ENCODE data around the gene LPP. TPM values are rescaled to one million over a fixed set of nuclear protein-coding genes. Genes with fewer than 3 reads are reported as not detected.

LPP gene
- total and polyA plus RNA-seq, 2 of the 13 experiments (the other 11 are each of a cell fraction or from before 2014, with no cell fraction given), result 19.2 to 29.9 TPM

DNA sequence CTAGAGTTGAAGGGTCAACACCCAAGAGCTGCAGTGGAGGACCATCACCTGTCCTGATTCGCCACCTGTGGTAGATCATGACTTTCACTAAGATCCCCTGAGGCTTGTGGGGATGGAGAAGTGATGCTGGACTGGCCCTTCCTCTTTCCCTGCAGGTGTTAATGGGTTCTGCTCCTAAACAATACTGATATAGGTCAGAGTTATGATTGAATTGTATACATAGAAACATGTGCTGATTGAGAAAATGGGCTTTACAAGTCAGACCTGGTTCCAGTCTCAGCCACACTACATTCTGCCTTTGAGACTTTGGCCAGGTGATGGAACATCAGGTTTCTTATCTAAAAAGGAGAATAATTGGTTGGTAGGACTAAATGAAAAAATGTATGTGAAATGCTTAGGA is 598.9 kb downstream of the LPP start:
- BruUV-seq (replicated peaks), result no TSS peak
- DNase-seq (ENCODE audit: low spot score) (no peak), FAIRE-seq (no peak), ATAC-seq (no peak)
- H3K36me3 ChIP-seq (replicated peaks in 1 of 2; ENCODE audit: control insufficient read depth in 1 of 2, insufficient read depth in 2 of 2, low read length in 2 of 2), result no peaks in the 10 kb centered on the region; a peak in 2 of 5 replicates
- peaks cover 5% of the 10 kb centered on the region; the same call in 1 of the 2 replicates for H3K9me3 ChIP-seq (ENCODE audit: low read length)
- H3K27ac ChIP-seq (ENCODE audit: extremely low read length, insufficient read depth, low read length), result no peak overlapping the region
- H3K27me3 ChIP-seq (ENCODE audit: control insufficient read depth in 1 of 2, insufficient read depth in 2 of 2, low read length in 2 of 2), result no peaks in the 10 kb centered on the region
- no peak overlapping the region for H3K4me2 ChIP-seq (ENCODE audit: low read depth, low read length)
- no peak overlapping the region for H3K4me3 ChIP-seq (replicated peaks in 1 of 3; ENCODE audit: insufficient read depth in 1 of 3, low read depth in 2 of 3, low read length in 3 of 3)
- intact Hi-C loops (cut with micrococcal nuclease; ENCODE audit: unreplicated experiment) (no loop called here), in situ Hi-C loops (cut with HindIII; ENCODE audit: extremely low pct_ligation_motif_present, low pct_unique_long_range_greater_than_20kb) (no loop called here)
- no peak overlapping the region for H3K9ac ChIP-seq (ENCODE audit: insufficient read depth, low read depth, low read length)
- POLR2A ChIA-PET, result no interaction called here
- H3K4me1 ChIP-seq (ENCODE audit: insufficient read depth, low read length), result peaks cover 26% of the 10 kb centered on the region
- H4K20me1 ChIP-seq (ENCODE audit: insufficient read depth, low read length), result no peaks in the 10 kb centered on the region
- CTCF ChIA-PET (ENCODE audit: low intra/inter-chr PET ratio, low total read pairs), result no interaction called here
- TF ChIP-seq, protein P1, sequence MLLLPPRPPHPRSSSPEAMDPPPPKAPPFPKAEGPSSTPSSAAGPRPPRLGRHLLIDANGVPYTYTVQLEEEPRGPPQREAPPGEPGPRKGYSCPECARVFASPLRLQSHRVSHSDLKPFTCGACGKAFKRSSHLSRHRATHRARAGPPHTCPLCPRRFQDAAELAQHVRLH (CRISPR knock-in tag; IDR thresholded peaks at IDR 0.05; ENCODE audit: borderline replicate concordance, low read depth), result no peak
- no peak for TF ChIP-seq SMAD9 (CRISPR knock-in tag; IDR thresholded peaks at IDR 0.05)
- TF ChIP-seq, protein P2, sequence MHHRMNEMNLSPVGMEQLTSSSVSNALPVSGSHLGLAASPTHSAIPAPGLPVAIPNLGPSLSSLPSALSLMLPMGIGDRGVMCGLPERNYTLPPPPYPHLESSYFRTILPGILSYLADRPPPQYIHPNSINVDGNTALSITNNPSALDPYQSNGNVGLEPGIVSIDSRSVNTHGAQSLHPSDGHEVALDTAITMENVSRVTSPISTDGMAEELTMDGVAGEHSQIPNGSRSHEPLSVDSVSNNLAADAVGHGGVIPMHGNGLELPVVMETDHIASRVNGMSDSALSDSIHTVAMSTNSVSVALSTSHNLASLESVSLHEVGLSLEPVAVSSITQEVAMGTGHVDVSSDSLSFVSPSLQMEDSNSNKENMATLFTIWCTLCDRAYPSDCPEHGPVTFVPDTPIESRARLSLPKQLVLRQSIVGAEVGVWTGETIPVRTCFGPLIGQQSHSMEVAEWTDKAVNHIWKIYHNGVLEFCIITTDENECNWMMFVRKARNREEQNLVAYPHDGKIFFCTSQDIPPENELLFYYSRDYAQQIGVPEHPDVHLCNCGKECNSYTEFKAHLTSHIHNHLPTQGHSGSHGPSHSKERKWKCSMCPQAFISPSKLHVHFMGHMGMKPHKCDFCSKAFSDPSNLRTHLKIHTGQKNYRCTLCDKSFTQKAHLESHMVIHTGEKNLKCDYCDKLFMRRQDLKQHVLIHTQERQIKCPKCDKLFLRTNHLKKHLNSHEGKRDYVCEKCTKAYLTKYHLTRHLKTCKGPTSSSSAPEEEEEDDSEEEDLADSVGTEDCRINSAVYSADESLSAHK (CRISPR knock-in tag; IDR thresholded peaks at IDR 0.05; ENCODE audit: borderline replicate concordance), result no peak
- TF ChIP-seq U2AF2 (IDR thresholded peaks at IDR 0.05; ENCODE audit: low read depth, low read length), result no peak
- no peak for TF ChIP-seq ZNF281 (CRISPR knock-in tag; IDR thresholded peaks at IDR 0.05; ENCODE audit: borderline replicate concordance)
- TF ChIP-seq MXD4 (CRISPR knock-in tag; IDR thresholded peaks at IDR 0.05), result no peak
- no peak for TF ChIP-seq THYN1 (CRISPR knock-in tag; IDR thresholded peaks at IDR 0.05; ENCODE audit: borderline replicate concordance, low read depth)
- TF ChIP-seq NFE2L1 (CRISPR knock-in tag; IDR thresholded peaks at IDR 0.05; ENCODE audit: borderline replicate concordance), result no peak
- TF ChIP-seq, protein P3, sequence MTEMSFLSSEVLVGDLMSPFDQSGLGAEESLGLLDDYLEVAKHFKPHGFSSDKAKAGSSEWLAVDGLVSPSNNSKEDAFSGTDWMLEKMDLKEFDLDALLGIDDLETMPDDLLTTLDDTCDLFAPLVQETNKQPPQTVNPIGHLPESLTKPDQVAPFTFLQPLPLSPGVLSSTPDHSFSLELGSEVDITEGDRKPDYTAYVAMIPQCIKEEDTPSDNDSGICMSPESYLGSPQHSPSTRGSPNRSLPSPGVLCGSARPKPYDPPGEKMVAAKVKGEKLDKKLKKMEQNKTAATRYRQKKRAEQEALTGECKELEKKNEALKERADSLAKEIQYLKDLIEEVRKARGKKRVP (CRISPR knock-in tag; IDR thresholded peaks at IDR 0.05), result no peak
- TF ChIP-seq ZNF572 (CRISPR knock-in tag; IDR thresholded peaks at IDR 0.05), result no peak
- no peak for TF ChIP-seq BHLHE40 (IDR thresholded peaks at IDR 0.05; ENCODE audit: low read length)
- TF ChIP-seq RFXAP (CRISPR knock-in tag; IDR thresholded peaks at IDR 0.05; ENCODE audit: borderline replicate concordance), result no peak
- no peak for TF ChIP-seq NPAS2 (CRISPR knock-in tag; IDR thresholded peaks at IDR 0.05; ENCODE audit: borderline replicate concordance)
- TF ChIP-seq IKZF4 (CRISPR knock-in tag; IDR thresholded peaks at IDR 0.05; ENCODE audit: borderline replicate concordance, low read depth, not compliant biosample characterization), result no peak
- TF ChIP-seq, protein P4, sequence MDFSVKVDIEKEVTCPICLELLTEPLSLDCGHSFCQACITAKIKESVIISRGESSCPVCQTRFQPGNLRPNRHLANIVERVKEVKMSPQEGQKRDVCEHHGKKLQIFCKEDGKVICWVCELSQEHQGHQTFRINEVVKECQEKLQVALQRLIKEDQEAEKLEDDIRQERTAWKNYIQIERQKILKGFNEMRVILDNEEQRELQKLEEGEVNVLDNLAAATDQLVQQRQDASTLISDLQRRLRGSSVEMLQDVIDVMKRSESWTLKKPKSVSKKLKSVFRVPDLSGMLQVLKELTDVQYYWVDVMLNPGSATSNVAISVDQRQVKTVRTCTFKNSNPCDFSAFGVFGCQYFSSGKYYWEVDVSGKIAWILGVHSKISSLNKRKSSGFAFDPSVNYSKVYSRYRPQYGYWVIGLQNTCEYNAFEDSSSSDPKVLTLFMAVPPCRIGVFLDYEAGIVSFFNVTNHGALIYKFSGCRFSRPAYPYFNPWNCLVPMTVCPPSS (IDR thresholded peaks at IDR 0.05), result no peak
- no peak for TF ChIP-seq RNF2 (conservative IDR thresholded peaks at IDR 0.05; ENCODE audit: low read depth)
- TF ChIP-seq, protein P5, sequence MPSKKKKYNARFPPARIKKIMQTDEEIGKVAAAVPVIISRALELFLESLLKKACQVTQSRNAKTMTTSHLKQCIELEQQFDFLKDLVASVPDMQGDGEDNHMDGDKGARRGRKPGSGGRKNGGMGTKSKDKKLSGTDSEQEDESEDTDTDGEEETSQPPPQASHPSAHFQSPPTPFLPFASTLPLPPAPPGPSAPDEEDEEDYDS (CRISPR knock-in tag; IDR thresholded peaks at IDR 0.05), result no peak
- 100% methylated on average over 1 of the region's 1 CpG for WGBS (ENCODE audit: low lambda C conversion rate)
- H2AFZ ChIP-seq (ENCODE audit: low read length), result no peak overlapping the region
- no peaks in the 10 kb centered on the region for H3K79me2 ChIP-seq (ENCODE audit: insufficient read depth, low read length)
